Progenitor cell of endocrine pancreas (in vitro differentiated cells): ENCODE results near the gene RBM25. TPM values are rescaled to one million over a fixed set of nuclear protein-coding genes. Genes with fewer than 3 reads are reported as not detected.

ENCODE experiments used
- DNase-seq: peaks from one replicate; pipeline ENCODE4 v3.0.0; 2021; ENCODE audit warnings: low spot score; ENCODE audit not compliant: unreplicated experiment
- H3K27ac Mint-ChIP-seq: 2 replicates; pipeline ENCODE4 v1.8.0; 2021; ENCODE audit warnings: mild to moderate bottlenecking, moderate library complexity, mixed read lengths
- H3K27me3 Mint-ChIP-seq: 2 replicates; pipeline ENCODE4 v1.8.0; 2021; ENCODE audit warnings: mixed read lengths
- H3K36me3 Mint-ChIP-seq: 2 replicates; pipeline ENCODE4 v1.8.0; 2022; ENCODE audit warnings: mixed read lengths; ENCODE audit not compliant: insufficient read depth
- H3K4me1 Mint-ChIP-seq: 2 replicates; pipeline ENCODE4 v1.8.0; 2021; ENCODE audit warnings: low read depth, mixed read lengths
- H3K4me3 Mint-ChIP-seq: 2 replicates; pipeline ENCODE4 v1.8.0; 2021; ENCODE audit warnings: low read depth, mild to moderate bottlenecking, moderate library complexity, mixed read lengths
- H3K9me3 Mint-ChIP-seq: 2 replicates; pipeline ENCODE4 v1.8.0; 2021; ENCODE audit warnings: low read depth, mixed read lengths
- CTCF ChIP-seq: fragments of 200-600 bp; sonication (generic); IDR thresholded peaks from one replicate; pipeline ENCODE4 v1.5.0; 2021; ENCODE audit warnings: antibody characterized with exemption, mild to moderate bottlenecking; ENCODE audit not compliant: unreplicated experiment
- total RNA-seq: library from RNA; stranded (reverse); gene quantifications from 2 replicates; pipeline ENCODE4 v1.2.1, GENCODE V29; 2021

The RBM25 gene
- total RNA-seq, 1 donor from 2014 or later = 133 TPM

- DNase-seq = no peak
- TF ChIP-seq CTCF = no peak
- Mint-ChIP-seq H3K27ac (no peak overlapping the region), H3K4me1 (peaks cover 2% of the 10 kb centered on the region), H3K9me3 (no peaks in the 10 kb centered on the region), H3K36me3 (peaks cover 8% of the 10 kb centered on the region), H3K27me3 (no peaks in the 10 kb centered on the region), H3K4me3 (no peak overlapping the region)
Observed at GRCh38 chr14:73149753-73150152, 91.4 kb downstream of the RBM25 start.

GRCh38 chr14:73153272-73153671 is 94.9 kb downstream of the RBM25 start:
- H3K27ac Mint-ChIP-seq = no peak overlapping the region
- no peaks in the 10 kb centered on the region for H3K27me3 Mint-ChIP-seq
- no peak for TF ChIP-seq CTCF
- peaks cover 14% of the 10 kb centered on the region for H3K36me3 Mint-ChIP-seq
- no peak for DNase-seq
- H3K4me3 Mint-ChIP-seq = no peak overlapping the region
- H3K9me3 Mint-ChIP-seq = no peaks in the 10 kb centered on the region
- no peaks in the 10 kb centered on the region for H3K4me1 Mint-ChIP-seq

GRCh38 chr14:73162251-73162650 is 103.9 kb downstream of the RBM25 start:
- DNase-seq = no peak
- Mint-ChIP-seq H3K27me3 (no peaks in the 10 kb centered on the region), H3K9me3 (no peaks in the 10 kb centered on the region), H3K4me3 (no peak overlapping the region), H3K4me1 (no peaks in the 10 kb centered on the region), H3K27ac (no peak overlapping the region), H3K36me3 (peaks cover 32% of the 10 kb centered on the region)
- no peak for TF ChIP-seq CTCF

- no peak for TF ChIP-seq CTCF
- Mint-ChIP-seq H3K27me3 (no peaks in the 10 kb centered on the region), H3K4me3 (no peak overlapping the region), H3K27ac (no peak overlapping the region), H3K9me3 (no peaks in the 10 kb centered on the region), H3K4me1 (peaks cover 2% of the 10 kb centered on the region), H3K36me3 (peaks cover 26% of the 10 kb centered on the region)
- no peak for DNase-seq
Observed at GRCh38 chr14:73166399-73166798, 108.1 kb downstream of the RBM25 start.

- no peak for DNase-seq
- Mint-ChIP-seq H3K36me3 (peaks cover 28% of the 10 kb centered on the region), H3K27me3 (no peaks in the 10 kb centered on the region), H3K9me3 (no peaks in the 10 kb centered on the region), H3K4me3 (no peak overlapping the region), H3K4me1 (peaks cover 2% of the 10 kb centered on the region), H3K27ac (no peak overlapping the region)
- TF ChIP-seq CTCF = no peak
Observed at GRCh38 chr14:73167727-73168126, 109.4 kb downstream of the RBM25 start.
